ENCODE measurements around the gene TRIO. TPM values are rescaled to one million over a fixed set of nuclear protein-coding genes. Genes with fewer than 3 reads are reported as not detected.

The TRIO gene
- total RNA-seq, 1 experiment from 2014 or later = 68.4 TPM

GRCh38 chr5:14405267-14405666, 262.1 kb downstream of the TRIO start:
- CTCF ChIA-PET = interaction anchor here (0.8 kb wide), 1 partner anchor 243 kb away, joined by 6 read pairs; no protein-coding TSS in a partner anchor
- RAD21 ChIA-PET (ENCODE audit: low non-redundant PET in 1 of 2, low total read pairs in 2 of 2, uncharacterized antibody in 2 of 2, unreplicated experiment in 2 of 2) = no interaction called here
- Histone ChIP-seq H3K4me3 (replicated peaks in 1 of 2; ENCODE audit: low read depth in 1 of 2, low read length in 2 of 2) (no peak overlapping the region), H4K20me1 (ENCODE audit: insufficient read depth) (no peaks in the 10 kb centered on the region), H3K36me3 (ENCODE audit: control insufficient read depth in 1 of 2, insufficient read depth in 2 of 2, low read length in 2 of 2) (peaks cover 12 to 23% of the 10 kb centered on the region in 2 experiments), H3K9me3 (ENCODE audit: control insufficient read depth in 1 of 2, insufficient read depth in 1 of 2, low read depth in 1 of 2, low read length in 2 of 2) (peaks cover 0 to 5% of the 10 kb centered on the region in 2 experiments; a peak in 1 of 4 replicates), H3K27me3 (ENCODE audit: insufficient read depth, low read length) (no peaks in the 10 kb centered on the region), H3K9ac (ENCODE audit: low read length) (no peak overlapping the region), H3K27ac (ENCODE audit: low read depth, low read length) (no peak overlapping the region), H3K79me2 (ENCODE audit: insufficient read depth, low read length) (peaks cover 9% of the 10 kb centered on the region; the same call in 1 of the 2 replicates), H2AFZ (ENCODE audit: low read depth, low read length, poor library complexity, severe bottlenecking) (no peak overlapping the region), H3K4me2 (ENCODE audit: low read length) (no peak overlapping the region), H3K4me1 (ENCODE audit: control insufficient read depth in 1 of 2, insufficient read depth in 2 of 2, low read length in 2 of 2) (no peaks in the 10 kb centered on the region), H3K9me2 (ENCODE audit: insufficient read depth) (no peaks in the 10 kb centered on the region)
- POLR2A ChIA-PET = no interaction called here
- ATAC-seq (peak; percentile 83), DNase-seq (ENCODE audit: low read depth, low spot score) (no peak)
- intact Hi-C loops (cut with micrococcal nuclease) = no loop called here
- no TSS peak for BruUV-seq (replicated peaks)
- TF ChIP-seq TCF7L2 (IDR thresholded peaks at IDR 0.05; ENCODE audit: borderline replicate concordance, extremely low read depth, insufficient read depth, insufficient read length) (no peak), SIN3A (IDR thresholded peaks at IDR 0.05; ENCODE audit: low read depth) (no peak), SP1 (IDR thresholded peaks at IDR 0.05; ENCODE audit: low read depth) (no peak), RAD21 (IDR thresholded peaks at IDR 0.05; ENCODE audit: low read depth) (peak; percentile 11; the same call in 1 of the 2 replicates), ELF1 (IDR thresholded peaks at IDR 0.05; ENCODE audit: borderline replicate concordance, low read depth) (no peak), CEBPB (IDR thresholded peaks at IDR 0.05; ENCODE audit: low read depth) (no peak), ZFX (IDR thresholded peaks at IDR 0.05) (no peak), CBX3 (IDR thresholded peaks at IDR 0.05; ENCODE audit: low read depth) (no peak), ZBTB33 (IDR thresholded peaks at IDR 0.05; ENCODE audit: extremely low read depth, insufficient replicate concordance, low read length) (no peak), CTCF (IDR thresholded peaks at IDR 0.05 in 2 of 3, conservative IDR thresholded peaks at IDR 0.05 in 1 of 3; ENCODE audit: borderline replicate concordance in 1 of 3, insufficient read depth in 1 of 3, low read depth in 2 of 3, low read length in 2 of 3) (peak; percentile 4 to 58 (median 56); a peak in 4 of 6 replicates), JUND (IDR thresholded peaks at IDR 0.05) (no peak)

Measured in HCT116 (cell line).